Testis (tissue), 2 donors: Measurements from ENCODE around the gene GGTA1.

ENCODE experiments used
- CTCF ChIP-seq, 3 experiments: fragments of 450-650 bp in 2 of 3; fragments of 200-600 bp in 1 of 3; sonication (generic) in 1 of 3; IDR thresholded peaks; one replicate each; pipeline ENCODE4 v1.5.1; 2016 to 2019; ENCODE audit warnings: antibody characterized with exemption in 3 of 3, mild to moderate bottlenecking in 2 of 3, moderate library complexity in 1 of 3
- POLR2A ChIP-seq: fragments of 450-650 bp; IDR thresholded peaks from one replicate; pipeline ENCODE4 v1.6.1; 2017; ENCODE audit warnings: antibody characterized with exemption, mild to moderate bottlenecking, moderate library complexity

GRCh38 chr9:121411993-121412392 lies 87.7 kb downstream of the GGTA1 start:
- TF ChIP-seq CTCF (IDR thresholded peaks at IDR 0.05) (no peak), POLR2A (no peak)
